Measurements from ENCODE around the gene RAB8B.

GRCh38 chr15:63169788-63170187 is 19.6 kb upstream of the RAB8B start:
- TF ChIP-seq CTCF (IDR thresholded peaks at IDR 0.05) (no peak), POLR2A (IDR thresholded peaks at IDR 0.05) (no peak)

Measured in heart left ventricle (tissue), 13 donors.